Nephron progenitor cell (in vitro differentiated cells): ENCODE measurements around the gene ADAMTS13.

Experiments used
- DNase-seq: peaks from one replicate; pipeline ENCODE4 v3.0.0; 2021
- H3K27ac Mint-ChIP-seq: 2 replicates; pipeline ENCODE4 v1.8.0; 2021; ENCODE audit warnings: mild to moderate bottlenecking, moderate library complexity, mixed read lengths
- H3K27me3 Mint-ChIP-seq: 2 replicates; pipeline ENCODE4 v1.8.0; 2021; ENCODE audit warnings: mild to moderate bottlenecking, low read depth, mixed read lengths; ENCODE audit not compliant: poor library complexity
- H3K36me3 Mint-ChIP-seq: 2 replicates; pipeline ENCODE4 v1.8.0; 2021; ENCODE audit warnings: low read depth, mixed read lengths
- H3K4me1 Mint-ChIP-seq: 2 replicates; pipeline ENCODE4 v1.8.0; 2021; ENCODE audit warnings: mixed read lengths
- H3K4me3 Mint-ChIP-seq: 2 replicates; pipeline ENCODE4 v1.8.0; 2021; ENCODE audit warnings: mild to moderate bottlenecking, moderate library complexity, mixed read lengths
- H3K9me3 Mint-ChIP-seq: 2 replicates; pipeline ENCODE4 v1.8.0; 2021; ENCODE audit warnings: mild to moderate bottlenecking, moderate library complexity, mixed read lengths
- TF ChIP-seq, protein P1 (sequence below): fragments of 200-600 bp; sonication (generic); IDR thresholded peaks from 2 replicates; pipeline ENCODE4 v1.5.0; 2021; ENCODE audit warnings: antibody characterized with exemption

ADAMTS13 gene

DNA sequence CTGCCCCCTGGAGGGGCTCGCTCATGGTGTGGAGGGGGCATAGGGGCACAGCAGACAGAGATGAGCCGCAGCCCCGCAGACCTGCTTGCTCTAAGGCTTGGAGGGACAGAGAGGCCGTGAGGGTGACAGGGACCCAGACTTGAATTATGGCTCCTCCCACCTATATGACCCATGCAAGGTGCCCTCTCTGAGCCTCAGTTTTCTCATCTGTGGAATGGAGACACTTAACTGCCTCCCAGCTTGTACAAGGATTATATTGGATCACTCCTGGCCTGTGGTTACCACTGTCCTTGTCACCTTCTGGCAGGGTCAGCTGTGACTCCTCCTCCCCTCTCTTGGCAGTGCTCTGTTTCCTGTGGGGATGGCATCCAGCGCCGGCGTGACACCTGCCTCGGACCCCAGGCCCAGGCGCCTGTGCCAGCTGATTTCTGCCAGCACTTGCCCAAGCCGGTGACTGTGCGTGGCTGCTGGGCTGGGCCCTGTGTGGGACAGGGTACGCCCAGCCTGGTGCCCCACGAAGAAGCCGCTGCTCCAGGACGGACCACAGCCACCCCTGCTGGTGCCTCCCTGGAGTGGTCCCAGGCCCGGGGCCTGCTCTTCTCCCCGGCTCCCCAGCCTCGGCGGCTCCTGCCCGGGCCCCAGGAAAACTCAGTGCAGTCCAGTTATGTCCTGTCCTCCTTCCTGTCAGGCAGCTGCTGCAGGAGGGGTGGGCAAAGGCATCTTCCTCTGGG lies 32.9 kb downstream of the ADAMTS13 start:
- no peaks in the 10 kb centered on the region for H3K9me3 Mint-ChIP-seq
- peaks cover 7% of the 10 kb centered on the region for H3K4me1 Mint-ChIP-seq
- no peak overlapping the region for H3K27ac Mint-ChIP-seq
- TF ChIP-seq, protein P1, sequence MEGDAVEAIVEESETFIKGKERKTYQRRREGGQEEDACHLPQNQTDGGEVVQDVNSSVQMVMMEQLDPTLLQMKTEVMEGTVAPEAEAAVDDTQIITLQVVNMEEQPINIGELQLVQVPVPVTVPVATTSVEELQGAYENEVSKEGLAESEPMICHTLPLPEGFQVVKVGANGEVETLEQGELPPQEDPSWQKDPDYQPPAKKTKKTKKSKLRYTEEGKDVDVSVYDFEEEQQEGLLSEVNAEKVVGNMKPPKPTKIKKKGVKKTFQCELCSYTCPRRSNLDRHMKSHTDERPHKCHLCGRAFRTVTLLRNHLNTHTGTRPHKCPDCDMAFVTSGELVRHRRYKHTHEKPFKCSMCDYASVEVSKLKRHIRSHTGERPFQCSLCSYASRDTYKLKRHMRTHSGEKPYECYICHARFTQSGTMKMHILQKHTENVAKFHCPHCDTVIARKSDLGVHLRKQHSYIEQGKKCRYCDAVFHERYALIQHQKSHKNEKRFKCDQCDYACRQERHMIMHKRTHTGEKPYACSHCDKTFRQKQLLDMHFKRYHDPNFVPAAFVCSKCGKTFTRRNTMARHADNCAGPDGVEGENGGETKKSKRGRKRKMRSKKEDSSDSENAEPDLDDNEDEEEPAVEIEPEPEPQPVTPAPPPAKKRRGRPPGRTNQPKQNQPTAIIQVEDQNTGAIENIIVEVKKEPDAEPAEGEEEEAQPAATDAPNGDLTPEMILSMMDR = no peak
- no peak for DNase-seq
- H3K36me3 Mint-ChIP-seq = no peaks in the 10 kb centered on the region
- no peak overlapping the region for H3K4me3 Mint-ChIP-seq
- H3K27me3 Mint-ChIP-seq = peaks cover 6% of the 10 kb centered on the region

DNA sequence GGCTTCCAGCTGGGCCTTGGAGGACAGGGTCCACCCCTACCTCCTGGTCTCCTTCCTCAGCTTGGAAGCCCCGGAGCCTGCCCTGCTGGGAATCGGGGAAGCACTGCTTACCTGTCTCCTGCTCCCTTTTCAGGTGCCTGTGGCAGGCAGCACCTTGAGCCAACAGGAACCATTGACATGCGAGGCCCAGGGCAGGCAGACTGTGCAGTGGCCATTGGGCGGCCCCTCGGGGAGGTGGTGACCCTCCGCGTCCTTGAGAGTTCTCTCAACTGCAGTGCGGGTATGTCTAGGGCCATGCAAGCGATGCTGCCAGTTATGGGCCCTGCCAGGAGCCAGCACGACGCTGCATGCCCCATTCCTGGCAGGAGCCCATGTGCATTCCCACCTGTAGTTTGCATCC lies 33.8 kb downstream of the ADAMTS13 start:
- H3K4me3 Mint-ChIP-seq = no peak overlapping the region
- TF ChIP-seq, protein P1 = no peak
- H3K27me3 Mint-ChIP-seq = peaks cover 3% of the 10 kb centered on the region
- no peaks in the 10 kb centered on the region for H3K36me3 Mint-ChIP-seq
- H3K4me1 Mint-ChIP-seq = peaks cover 13% of the 10 kb centered on the region
- H3K27ac Mint-ChIP-seq = no peak overlapping the region
- H3K9me3 Mint-ChIP-seq = no peaks in the 10 kb centered on the region
- no peak for DNase-seq

DNA sequence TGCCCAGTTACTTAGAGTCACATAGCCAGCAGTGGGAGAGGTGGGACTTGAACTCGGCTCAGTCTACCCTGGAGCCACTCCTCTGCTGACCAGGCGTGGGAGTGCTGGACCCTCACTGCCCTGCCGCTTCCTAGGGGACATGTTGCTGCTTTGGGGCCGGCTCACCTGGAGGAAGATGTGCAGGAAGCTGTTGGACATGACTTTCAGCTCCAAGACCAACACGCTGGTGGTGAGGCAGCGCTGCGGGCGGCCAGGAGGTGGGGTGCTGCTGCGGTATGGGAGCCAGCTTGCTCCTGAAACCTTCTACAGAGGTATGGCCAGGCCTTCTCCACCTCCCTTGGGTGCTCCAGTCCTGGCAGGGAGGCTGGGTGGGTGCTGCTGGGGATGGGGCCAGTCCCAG lies 34.2 kb downstream of the ADAMTS13 start:
- Mint-ChIP-seq H3K4me1 (peaks cover 18% of the 10 kb centered on the region), H3K27me3 (peaks cover 3% of the 10 kb centered on the region), H3K4me3 (no peak overlapping the region), H3K27ac (no peak overlapping the region), H3K36me3 (no peaks in the 10 kb centered on the region), H3K9me3 (no peaks in the 10 kb centered on the region)
- DNase-seq = no peak
- TF ChIP-seq, protein P1 = no peak

DNA sequence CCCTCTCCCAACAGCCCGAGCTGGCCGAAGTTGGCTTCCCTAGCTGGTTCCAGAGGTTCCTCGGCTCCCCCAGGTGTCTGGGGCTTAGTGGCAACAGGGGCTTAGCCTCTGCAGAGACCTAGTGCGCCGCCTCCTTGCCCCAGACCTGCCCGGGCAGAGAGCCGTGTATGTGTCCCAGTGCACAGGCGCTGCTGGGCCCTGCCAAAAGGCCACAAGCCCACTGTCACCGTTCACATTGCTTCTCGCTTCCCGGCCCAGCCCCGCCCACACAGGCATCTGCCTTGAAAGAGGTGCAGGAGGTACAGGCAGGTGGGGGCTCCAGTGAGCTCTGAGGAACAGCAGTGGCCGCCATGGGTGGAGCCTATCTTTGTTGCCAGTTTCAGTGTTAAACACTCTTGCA lies 35.1 kb downstream of the ADAMTS13 start:
- H3K4me1 Mint-ChIP-seq = peaks cover 26% of the 10 kb centered on the region
- H3K27ac Mint-ChIP-seq = no peak overlapping the region
- TF ChIP-seq, protein P1 = no peak
- DNase-seq = no peak
- H3K27me3 Mint-ChIP-seq = peaks cover 3% of the 10 kb centered on the region
- no peaks in the 10 kb centered on the region for H3K36me3 Mint-ChIP-seq
- H3K9me3 Mint-ChIP-seq = no peaks in the 10 kb centered on the region
- H3K4me3 Mint-ChIP-seq = no peak overlapping the region

DNA sequence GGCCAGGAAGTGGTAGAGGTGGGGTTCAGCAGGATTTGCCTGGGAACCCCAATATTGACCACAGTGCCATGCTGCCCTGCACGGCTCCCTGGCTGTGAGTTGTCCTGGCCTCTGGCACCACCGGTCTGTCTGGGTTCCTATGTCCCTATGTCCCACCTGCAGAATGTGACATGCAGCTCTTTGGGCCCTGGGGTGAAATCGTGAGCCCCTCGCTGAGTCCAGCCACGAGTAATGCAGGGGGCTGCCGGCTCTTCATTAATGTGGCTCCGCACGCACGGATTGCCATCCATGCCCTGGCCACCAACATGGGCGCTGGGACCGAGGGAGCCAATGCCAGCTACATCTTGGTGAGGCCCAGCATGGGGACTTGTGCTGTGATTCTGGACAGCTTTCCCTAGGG lies 35.6 kb downstream of the ADAMTS13 start:
- Mint-ChIP-seq H3K9me3 (no peaks in the 10 kb centered on the region), H3K27me3 (peaks cover 2% of the 10 kb centered on the region), H3K4me3 (no peak overlapping the region), H3K4me1 (peaks cover 31% of the 10 kb centered on the region), H3K36me3 (no peaks in the 10 kb centered on the region), H3K27ac (no peak overlapping the region)
- TF ChIP-seq, protein P1 = no peak
- DNase-seq = no peak

DNA sequence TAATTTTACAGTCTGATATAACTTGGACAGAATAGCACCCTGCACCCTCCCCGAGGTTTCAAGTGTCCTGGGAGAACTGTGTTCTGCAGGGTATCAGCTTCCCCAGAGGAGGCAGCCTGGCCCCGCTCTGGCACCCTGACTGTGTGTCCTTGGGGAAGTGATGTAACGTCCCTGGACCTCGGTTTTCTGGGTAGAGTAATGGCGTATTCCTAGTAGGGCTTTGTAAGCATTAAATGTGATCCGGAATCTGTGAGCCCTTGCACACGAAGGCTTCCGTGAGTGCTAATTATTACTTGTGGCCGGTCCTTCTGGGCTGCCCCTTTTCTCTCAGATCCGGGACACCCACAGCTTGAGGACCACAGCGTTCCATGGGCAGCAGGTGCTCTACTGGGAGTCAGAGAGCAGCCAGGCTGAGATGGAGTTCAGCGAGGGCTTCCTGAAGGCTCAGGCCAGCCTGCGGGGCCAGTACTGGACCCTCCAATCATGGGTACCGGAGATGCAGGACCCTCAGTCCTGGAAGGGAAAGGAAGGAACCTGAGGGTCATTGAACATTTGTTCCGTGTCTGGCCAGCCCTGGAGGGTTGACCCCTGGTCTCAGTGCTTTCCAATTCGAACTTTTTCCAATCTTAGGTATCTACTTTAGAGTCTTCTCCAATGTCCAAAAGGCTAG lies 36.6 kb downstream of the ADAMTS13 start:
- H3K36me3 Mint-ChIP-seq = no peaks in the 10 kb centered on the region
- H3K4me3 Mint-ChIP-seq = peak overlapping the region; percentile 83
- DNase-seq = no peak
- no peak overlapping the region for H3K27ac Mint-ChIP-seq
- TF ChIP-seq, protein P1 = no peak
- peaks cover 3% of the 10 kb centered on the region for H3K27me3 Mint-ChIP-seq
- H3K4me1 Mint-ChIP-seq = peaks cover 42% of the 10 kb centered on the region
- H3K9me3 Mint-ChIP-seq = no peaks in the 10 kb centered on the region
